ENCODE data around the gene CGAS. TPM values are rescaled to one million over a fixed set of nuclear protein-coding genes. Genes with fewer than 3 reads are reported as not detected.
"Not testable (repeated sequence)": the region's sequence is repeated elsewhere in the genome, so short reads cannot be mapped to it uniquely, and the experiment has no call there.

Gene CGAS
- total and polyA plus RNA-seq, 2 donors (not counting 1 experiment from before 2014, with no cell fraction given), result 1.6 to 5.0 TPM

GRCh38 chr6:73388433-73388799, 63.7 kb downstream of the CGAS start:
- Histone ChIP-seq H3K4me3 (replicated peaks in 1 of 4; ENCODE audit: control extremely low read depth in 1 of 4, insufficient read depth in 1 of 4, low read depth in 3 of 4, low read length in 4 of 4) (peak overlapping the region; percentile 50 to 65 (median 57)), H2AFZ (ENCODE audit: low read length) (peak overlapping the region; percentile 87), H4K20me1 (ENCODE audit: control insufficient read depth, extremely low read depth, insufficient read depth, low read length) (no peaks in the 10 kb centered on the region), H3K4me1 (ENCODE audit: control insufficient read depth, extremely low read depth, insufficient read depth, low read length) (no peaks in the 10 kb centered on the region), H3K9ac (ENCODE audit: insufficient read depth, low read length) (no peak overlapping the region), H3K27me3 (ENCODE audit: control insufficient read depth, insufficient read depth, low read length) (no peaks in the 10 kb centered on the region), H3K9me3 (ENCODE audit: control insufficient read depth, insufficient read depth, low read depth, low read length) (no peaks in the 10 kb centered on the region), H3K27ac (ENCODE audit: insufficient read depth, low read length) (no peak overlapping the region), H3K36me3 (ENCODE audit: control insufficient read depth, insufficient read depth, low read length) (no peaks in the 10 kb centered on the region), H3K79me2 (ENCODE audit: control insufficient read depth, insufficient read depth, low read length) (no peaks in the 10 kb centered on the region), H3K4me2 (ENCODE audit: extremely low read depth, insufficient read depth, low read length) (peak overlapping the region; percentile 92)
- TF ChIP-seq, protein P1, sequence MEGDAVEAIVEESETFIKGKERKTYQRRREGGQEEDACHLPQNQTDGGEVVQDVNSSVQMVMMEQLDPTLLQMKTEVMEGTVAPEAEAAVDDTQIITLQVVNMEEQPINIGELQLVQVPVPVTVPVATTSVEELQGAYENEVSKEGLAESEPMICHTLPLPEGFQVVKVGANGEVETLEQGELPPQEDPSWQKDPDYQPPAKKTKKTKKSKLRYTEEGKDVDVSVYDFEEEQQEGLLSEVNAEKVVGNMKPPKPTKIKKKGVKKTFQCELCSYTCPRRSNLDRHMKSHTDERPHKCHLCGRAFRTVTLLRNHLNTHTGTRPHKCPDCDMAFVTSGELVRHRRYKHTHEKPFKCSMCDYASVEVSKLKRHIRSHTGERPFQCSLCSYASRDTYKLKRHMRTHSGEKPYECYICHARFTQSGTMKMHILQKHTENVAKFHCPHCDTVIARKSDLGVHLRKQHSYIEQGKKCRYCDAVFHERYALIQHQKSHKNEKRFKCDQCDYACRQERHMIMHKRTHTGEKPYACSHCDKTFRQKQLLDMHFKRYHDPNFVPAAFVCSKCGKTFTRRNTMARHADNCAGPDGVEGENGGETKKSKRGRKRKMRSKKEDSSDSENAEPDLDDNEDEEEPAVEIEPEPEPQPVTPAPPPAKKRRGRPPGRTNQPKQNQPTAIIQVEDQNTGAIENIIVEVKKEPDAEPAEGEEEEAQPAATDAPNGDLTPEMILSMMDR (conservative IDR thresholded peaks at IDR 0.05 in 1 of 2, IDR thresholded peaks at IDR 0.05 in 1 of 2; ENCODE audit: low read depth in 1 of 2, low read length in 2 of 2), result no peak
- TF ChIP-seq EZH2 (IDR thresholded peaks at IDR 0.05; ENCODE audit: low read length, missing control alignments), result no peak
- DNase-seq (ENCODE audit: low read depth in 2 of 2), result no peak

GRCh38 chr6:73382462-73383113, 69.5 kb downstream of the CGAS start:
- no peaks in the 10 kb centered on the region for H3K27me3 ChIP-seq (ENCODE audit: control insufficient read depth, insufficient read depth, low read length)
- H3K9ac ChIP-seq (ENCODE audit: insufficient read depth, low read length), result no peak overlapping the region
- TF ChIP-seq, protein P1 (conservative IDR thresholded peaks at IDR 0.05 in 1 of 2, IDR thresholded peaks at IDR 0.05 in 1 of 2; ENCODE audit: low read depth in 1 of 2, low read length in 2 of 2), result no peak
- no peaks in the 10 kb centered on the region for H3K9me3 ChIP-seq (ENCODE audit: control insufficient read depth, insufficient read depth, low read depth, low read length)
- H3K27ac ChIP-seq (ENCODE audit: insufficient read depth, low read length), result no peak overlapping the region
- H2AFZ ChIP-seq (ENCODE audit: low read length), result no peak overlapping the region
- no peak overlapping the region for H3K4me3 ChIP-seq (replicated peaks in 1 of 4; ENCODE audit: control extremely low read depth in 1 of 4, insufficient read depth in 1 of 4, low read depth in 3 of 4, low read length in 4 of 4)
- H3K4me1 ChIP-seq (ENCODE audit: control insufficient read depth, extremely low read depth, insufficient read depth, low read length), result no peaks in the 10 kb centered on the region
- H3K36me3 ChIP-seq (ENCODE audit: control insufficient read depth, insufficient read depth, low read length), result no peaks in the 10 kb centered on the region
- H3K4me2 ChIP-seq (ENCODE audit: extremely low read depth, insufficient read depth, low read length), result no peak overlapping the region
- H3K79me2 ChIP-seq (ENCODE audit: control insufficient read depth, insufficient read depth, low read length), result no peaks in the 10 kb centered on the region
- H4K20me1 ChIP-seq (ENCODE audit: control insufficient read depth, extremely low read depth, insufficient read depth, low read length), result no peaks in the 10 kb centered on the region
- peak in 1 of 2 donors; percentile 4 for DNase-seq (ENCODE audit: low read depth in 2 of 2)

GRCh38 chr6:73381531-73381930, 70.6 kb downstream of the CGAS start:
- H3K36me3 ChIP-seq (ENCODE audit: control insufficient read depth, insufficient read depth, low read length); H4K20me1 ChIP-seq (ENCODE audit: control insufficient read depth, extremely low read depth, insufficient read depth, low read length); H3K4me2 ChIP-seq (ENCODE audit: extremely low read depth, insufficient read depth, low read length); H2AFZ ChIP-seq (ENCODE audit: low read length); H3K27ac ChIP-seq (ENCODE audit: insufficient read depth, low read length); DNase-seq (ENCODE audit: low read depth in 2 of 2); H3K4me3 ChIP-seq (replicated peaks in 1 of 4; ENCODE audit: control extremely low read depth in 1 of 4, insufficient read depth in 1 of 4, low read depth in 3 of 4, low read length in 4 of 4); H3K9ac ChIP-seq (ENCODE audit: insufficient read depth, low read length); H3K9me3 ChIP-seq (ENCODE audit: control insufficient read depth, insufficient read depth, low read depth, low read length); H3K79me2 ChIP-seq (ENCODE audit: control insufficient read depth, insufficient read depth, low read length); H3K4me1 ChIP-seq (ENCODE audit: control insufficient read depth, extremely low read depth, insufficient read depth, low read length); H3K27me3 ChIP-seq (ENCODE audit: control insufficient read depth, insufficient read depth, low read length): not testable (repeated sequence)

All from fibroblast of lung (primary cell).